ENCODE measurements around the gene SLC13A4. TPM values are rescaled to one million over a fixed set of nuclear protein-coding genes. Genes with fewer than 3 reads are reported as not detected.

The SLC13A4 gene
- total and polyA plus RNA-seq, 2 of the 4 experiments (the other 2 are of a cell fraction) = 0.10 TPM; not detected in 1

DNA sequence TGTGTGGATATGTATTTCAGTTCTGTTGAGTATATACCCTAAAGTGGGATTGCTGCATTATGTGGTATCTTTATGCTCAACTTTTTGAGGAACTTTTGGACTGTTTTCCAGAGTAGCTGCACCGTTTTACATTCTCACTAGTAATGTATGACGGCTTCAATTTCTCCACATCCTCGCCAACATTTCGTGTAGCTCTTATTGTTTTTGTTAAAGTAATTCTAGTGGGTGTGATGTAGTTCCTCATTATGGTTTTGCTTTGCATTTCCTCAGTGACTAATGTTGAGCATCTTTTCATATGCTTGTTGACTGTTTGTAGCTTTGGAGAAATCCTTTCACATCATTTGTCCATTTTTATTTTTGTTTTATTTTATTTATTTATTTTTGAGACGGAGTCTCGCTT, 61.1 kb downstream of the SLC13A4 start:
- H3K23ac ChIP-seq (ENCODE audit: low read depth, low read length) = no peak overlapping the region; the same call in 1 of the 2 replicates
- dilution Hi-C loops (cut with HindIII; ENCODE audit: low sequenced_read_pairs, unreplicated experiment) = no loop called here
- H3K9me1 ChIP-seq (ENCODE audit: insufficient read depth, low read length) = peaks cover 6% of the 10 kb centered on the region
- no peak overlapping the region; the same call in 1 of the 2 replicates for H3K14ac ChIP-seq (replicated peaks; ENCODE audit: low read depth, low read length)
- no peak overlapping the region for H2BK120ac ChIP-seq (ENCODE audit: low read depth, low read length)
- H2BK15ac ChIP-seq (ENCODE audit: low read depth, low read length) = no peak overlapping the region
- peaks cover 8 to 55% of the 10 kb centered on the region in 2 experiments; a peak in 3 of 4 replicates for H3K79me1 ChIP-seq (ENCODE audit: low read depth in 1 of 2, low read length in 2 of 2)
- H4K20me1 ChIP-seq (ENCODE audit: insufficient read depth, low read length) = peaks cover 28% of the 10 kb centered on the region; the same call in 1 of the 2 replicates
- no peak overlapping the region for H3K4ac ChIP-seq (ENCODE audit: low read depth, low read length)
- H3K9ac ChIP-seq (ENCODE audit: low read depth, low read length) = no peak overlapping the region
- H3K4me3 ChIP-seq (ENCODE audit: insufficient read depth, low read depth, low read length) = no peak overlapping the region
- no peak overlapping the region for H2AK9ac ChIP-seq (replicated peaks; ENCODE audit: low read depth, low read length, poor library complexity)
- H3K9me3 ChIP-seq (ENCODE audit: control insufficient read depth, insufficient read depth, low read length) = no peaks in the 10 kb centered on the region
- ChIA-PET CTCF (no interaction called here), POLR2A (ENCODE audit: unreplicated experiment) (no interaction called here)
- H3K56ac ChIP-seq (ENCODE audit: extremely low read depth, insufficient read depth, low read length) = no peak overlapping the region
- no peak for DNase-seq
- no peak overlapping the region for H3K27ac ChIP-seq (ENCODE audit: insufficient read depth, low read length)
- no peak overlapping the region for H4K8ac ChIP-seq (ENCODE audit: low read depth in 2 of 2, low read length in 2 of 2)
- no peak overlapping the region for H2AFZ ChIP-seq (replicated peaks; ENCODE audit: low read length, poor library complexity)
- H3K27me3 ChIP-seq (ENCODE audit: control insufficient read depth, insufficient read depth, low read length) = no peaks in the 10 kb centered on the region
- no peak overlapping the region for H4K91ac ChIP-seq (ENCODE audit: insufficient read depth, low read depth, low read length)
- H3K36me3 ChIP-seq (ENCODE audit: control insufficient read depth, insufficient read depth, low read length) = no peaks in the 10 kb centered on the region
- H2BK5ac ChIP-seq (ENCODE audit: low read depth, low read length, poor library complexity, severe bottlenecking) = no peak overlapping the region
- peaks cover 14% of the 10 kb centered on the region for H3K4me1 ChIP-seq (ENCODE audit: control insufficient read depth, insufficient read depth, low read length)
- H3K18ac ChIP-seq (ENCODE audit: low read depth, low read length) = no peak overlapping the region
- no peak overlapping the region for H2AK5ac ChIP-seq (ENCODE audit: low read depth, low read length)
- intact Hi-C loops (cut with micrococcal nuclease) = loop anchor here (10.0 kb wide), 1 partner anchor 1208 kb away; no protein-coding TSS in a partner anchor
- H3K4me2 ChIP-seq (ENCODE audit: low read depth, low read length) = no peak overlapping the region; the same call in 1 of the 2 replicates
- in situ Hi-C loops (cut with MboI; ENCODE audit: low sequenced_read_pairs) = loop anchor here (5.0 kb wide), 1 partner anchor 340 kb away; no protein-coding TSS in a partner anchor
- no peak for ATAC-seq (ENCODE audit: low read depth)
- H4K5ac ChIP-seq (ENCODE audit: low read depth, low read length) = no peak overlapping the region
- H2BK20ac ChIP-seq (ENCODE audit: low read depth, low read length) = no peak overlapping the region
- no TSS peak for BruUV-seq (replicated peaks)
- TF ChIP-seq MAZ (IDR thresholded peaks at IDR 0.05; ENCODE audit: borderline replicate concordance, low read depth, low read length) (no peak), FOS (IDR thresholded peaks at IDR 0.05; ENCODE audit: low read depth, low read length) (no peak), SMC3 (IDR thresholded peaks at IDR 0.05; ENCODE audit: low read depth, low read length) (no peak), ELK1 (IDR thresholded peaks at IDR 0.05; ENCODE audit: borderline replicate concordance, low read depth, low read length) (no peak), CEBPB (IDR thresholded peaks at IDR 0.05; ENCODE audit: low read depth, low read length) (no peak), CHD1 (IDR thresholded peaks at IDR 0.05; ENCODE audit: low read depth, low read length) (no peak), BHLHE40 (IDR thresholded peaks at IDR 0.05; ENCODE audit: low read depth, low read length) (no peak), USF2 (IDR thresholded peaks at IDR 0.05; ENCODE audit: low read depth, low read length) (no peak), MXI1 (IDR thresholded peaks at IDR 0.05; ENCODE audit: borderline replicate concordance, low read depth, low read length) (no peak), POLR2A (IDR thresholded peaks at IDR 0.05; ENCODE audit: low read depth, low read length) (no peak), RCOR1 (IDR thresholded peaks at IDR 0.05; ENCODE audit: insufficient replicate concordance, low read length) (no peak), RFX5 (IDR thresholded peaks at IDR 0.05; ENCODE audit: low read depth, low read length) (no peak), RAD21 (IDR thresholded peaks at IDR 0.05; ENCODE audit: low read length) (no peak), NFE2L2 (IDR thresholded peaks at IDR 0.05; ENCODE audit: low read depth, low read length) (no peak)
- TF ChIP-seq, protein P1, sequence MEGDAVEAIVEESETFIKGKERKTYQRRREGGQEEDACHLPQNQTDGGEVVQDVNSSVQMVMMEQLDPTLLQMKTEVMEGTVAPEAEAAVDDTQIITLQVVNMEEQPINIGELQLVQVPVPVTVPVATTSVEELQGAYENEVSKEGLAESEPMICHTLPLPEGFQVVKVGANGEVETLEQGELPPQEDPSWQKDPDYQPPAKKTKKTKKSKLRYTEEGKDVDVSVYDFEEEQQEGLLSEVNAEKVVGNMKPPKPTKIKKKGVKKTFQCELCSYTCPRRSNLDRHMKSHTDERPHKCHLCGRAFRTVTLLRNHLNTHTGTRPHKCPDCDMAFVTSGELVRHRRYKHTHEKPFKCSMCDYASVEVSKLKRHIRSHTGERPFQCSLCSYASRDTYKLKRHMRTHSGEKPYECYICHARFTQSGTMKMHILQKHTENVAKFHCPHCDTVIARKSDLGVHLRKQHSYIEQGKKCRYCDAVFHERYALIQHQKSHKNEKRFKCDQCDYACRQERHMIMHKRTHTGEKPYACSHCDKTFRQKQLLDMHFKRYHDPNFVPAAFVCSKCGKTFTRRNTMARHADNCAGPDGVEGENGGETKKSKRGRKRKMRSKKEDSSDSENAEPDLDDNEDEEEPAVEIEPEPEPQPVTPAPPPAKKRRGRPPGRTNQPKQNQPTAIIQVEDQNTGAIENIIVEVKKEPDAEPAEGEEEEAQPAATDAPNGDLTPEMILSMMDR (conservative IDR thresholded peaks at IDR 0.05; ENCODE audit: low read depth, low read length) = no peak
- WGBS, 2 experiments (ENCODE audit: extremely low coverage in 2 of 2, insufficient read length in 1 of 2) = no CpG with 5 or more reads among the region's 6 CpGs

Data from IMR-90 (cell line).